Right renal cortex interstitium (tissue), 3 donors: ENCODE measurements around the gene ANK3. TPM values are rescaled to one million over a fixed set of nuclear protein-coding genes. Genes with fewer than 3 reads are reported as not detected.

Source experiments
- DNase-seq, 3 donors: peaks; one replicate each; pipeline ENCODE4 v3.0.0-alpha.2; 2013; ENCODE audit warnings: low read depth in 3 of 3, low spot score in 2 of 3
- polyA plus RNA-seq, 3 donors: library from polyadenylated mRNA; unstranded; fragments of 120-200 nt; gene quantifications; one replicate each; pipeline ENCODE4 v1.2.1, GENCODE V29; 2013; ENCODE audit not compliant: insufficient read length in 3 of 3

ANK3 gene
- polyA plus RNA-seq, 3 donors: 155 to 172 (median 159) TPM

GRCh38 chr10:60382946-60383681, 6.6 kb downstream of the ANK3 start:
- DNase-seq: no peak

GRCh38 chr10:60380781-60381180, 8.9 kb downstream of the ANK3 start:
- no peak for DNase-seq

GRCh38 chr10:60377955-60378354, 11.7 kb downstream of the ANK3 start:
- no peak for DNase-seq

- no peak for DNase-seq
These were observed 12.7 kb downstream of the ANK3 start for GRCh38 chr10:60377042-60377352.

- no peak for DNase-seq
These were observed 13.2 kb downstream of the ANK3 start for GRCh38 chr10:60376221-60377041.

- DNase-seq: no peak
These were observed 14.2 kb downstream of the ANK3 start for GRCh38 chr10:60375293-60376004.

GRCh38 chr10:60374836-60375235, 14.8 kb downstream of the ANK3 start:
- no peak for DNase-seq

GRCh38 chr10:60372436-60372835, 17.2 kb downstream of the ANK3 start:
- no peak for DNase-seq

GRCh38 chr10:60369547-60369930, 20.1 kb downstream of the ANK3 start:
- DNase-seq: no peak

GRCh38 chr10:60368875-60369546, 20.7 kb downstream of the ANK3 start:
- no peak for DNase-seq

- DNase-seq: no peak
These were observed 21.8 kb downstream of the ANK3 start for GRCh38 chr10:60367901-60368300.

- no peak for DNase-seq
These were observed 22.2 kb downstream of the ANK3 start for GRCh38 chr10:60367431-60367830.

GRCh38 chr10:60367024-60367423, 22.7 kb downstream of the ANK3 start:
- DNase-seq: no peak

- DNase-seq: no peak
These were observed 26.5 kb downstream of the ANK3 start for GRCh38 chr10:60363187-60363586.

- no peak for DNase-seq
These were observed 27.2 kb downstream of the ANK3 start for GRCh38 chr10:60362461-60362860.

- DNase-seq: no peak
These were observed 30.6 kb downstream of the ANK3 start for GRCh38 chr10:60359066-60359465.

GRCh38 chr10:60358282-60358681, 31.4 kb downstream of the ANK3 start:
- DNase-seq: no peak

- no peak for DNase-seq
These were observed 36.0 kb downstream of the ANK3 start for GRCh38 chr10:60353519-60354258.

GRCh38 chr10:60352105-60352504, 37.6 kb downstream of the ANK3 start:
- no peak for DNase-seq

- DNase-seq: no peak
These were observed 38.4 kb downstream of the ANK3 start for GRCh38 chr10:60351191-60351853.
